Kidney (tissue), 14 donors: Measurements from ENCODE around the gene XCL2. TPM values are rescaled to one million over a fixed set of nuclear protein-coding genes. Genes with fewer than 3 reads are reported as not detected.

ENCODE experiments used
- DNase-seq, 5 donors: peaks; one replicate each; pipeline ENCODE4 v3.0.0-alpha.2; 2013 to 2020
- FAIRE-seq: peaks from 2 replicates; lab custom pipeline; 2012; peaks lifted over from hg19 to GRCh38; lab: Jason Lieb, UNC
- H3K27ac ChIP-seq, 2 donors: one replicate each; pipeline ENCODE4 v1.7.0; 2013; ENCODE audit warnings: low read depth in 2 of 2, low read length in 2 of 2, inconsistent platforms in 1 of 2
- H3K27me3 ChIP-seq: one replicate; pipeline ENCODE4 v1.7.1; 2013; ENCODE audit warnings: low read length, inconsistent platforms; ENCODE audit not compliant: control insufficient read depth, insufficient read depth
- H3K36me3 ChIP-seq, 3 donors: one replicate each; pipeline versions ENCODE4 v1.7.0 to v1.7.1; 2013; ENCODE audit warnings: low read length in 3 of 3, control low read depth in 1 of 3, inconsistent platforms in 1 of 3; ENCODE audit not compliant: insufficient read depth in 3 of 3, control insufficient read depth in 2 of 3
- H3K4me1 ChIP-seq, 3 donors: one replicate each; pipeline versions ENCODE4 v1.7.0 to v1.7.1; 2013; ENCODE audit warnings: low read length in 3 of 3, inconsistent platforms in 1 of 3, low read depth in 1 of 3; ENCODE audit not compliant: control insufficient read depth in 2 of 3, insufficient read depth in 2 of 3
- H3K4me3 ChIP-seq, 3 donors: one replicate each; pipeline versions ENCODE4 v1.7.0 to v1.8.1; 2013; ENCODE audit warnings: low read length in 3 of 3, control low read depth in 1 of 3, inconsistent platforms in 1 of 3
- H3K9ac ChIP-seq, 3 donors: one replicate each; pipeline versions ENCODE4 v1.7.0 to v1.7.1; 2013; ENCODE audit warnings: low read length in 3 of 3, control low read depth in 1 of 3, inconsistent platforms in 1 of 3
- H3K9me3 ChIP-seq, 3 donors: one replicate each; pipeline versions ENCODE4 v1.7.0 to v1.7.1; 2013; ENCODE audit warnings: low read length in 3 of 3, control low read depth in 1 of 3, inconsistent platforms in 1 of 3; ENCODE audit not compliant: control insufficient read depth in 2 of 3, insufficient read depth in 1 of 3
- intact Hi-C: fragments of 100-400 bp; cut with DNase I; formaldehyde crosslinking; loops from one replicate; pipeline ENCODE4 v1.11.1; 2022
- polyA plus RNA-seq: library from polyadenylated mRNA; stranded (reverse); fragments of 350-450 nt; fragmentation: Illumina TruSeq; extraction: RNeasy Lipid Tissue Mini Kit (QIAGEN cat#74804); gene quantifications from one replicate; pipeline ENCODE4 v1.2.3, GENCODE V29; 2014; ENCODE audit warnings: low read depth, low replicate concordance; ENCODE audit not compliant: insufficient read depth
- total RNA-seq: library from RNA; stranded (reverse); fragmentation: NEBNext Ultra II Directional; extraction: Animal tissue kit (Norgen Biotek cat#: 25700); gene quantifications from one replicate; pipeline ENCODE4 v1.2.1, GENCODE V29; 2021
- TF ChIP-seq, protein P1 (sequence below): IDR thresholded peaks from 3 replicates; pipeline ENCODE4 v1.5.1; 2012; ENCODE audit warnings: mild to moderate bottlenecking, moderate library complexity, borderline replicate concordance; ENCODE audit not compliant: insufficient read depth; ENCODE audit errors: extremely low read depth
- donor health status: control.
- donor health status: control.
- donor health status: control.
- donor health status: control.
- donor health status: control.
- donor health status: DM: yes; HTN: yes; CAD: no.
- donor health status: Normal renal cell carcinoma (clear cell type).

The XCL2 gene
- total and polyA plus RNA-seq, 2 donors from 2014 or later: 1.6 TPM; not detected in 1

DNA sequence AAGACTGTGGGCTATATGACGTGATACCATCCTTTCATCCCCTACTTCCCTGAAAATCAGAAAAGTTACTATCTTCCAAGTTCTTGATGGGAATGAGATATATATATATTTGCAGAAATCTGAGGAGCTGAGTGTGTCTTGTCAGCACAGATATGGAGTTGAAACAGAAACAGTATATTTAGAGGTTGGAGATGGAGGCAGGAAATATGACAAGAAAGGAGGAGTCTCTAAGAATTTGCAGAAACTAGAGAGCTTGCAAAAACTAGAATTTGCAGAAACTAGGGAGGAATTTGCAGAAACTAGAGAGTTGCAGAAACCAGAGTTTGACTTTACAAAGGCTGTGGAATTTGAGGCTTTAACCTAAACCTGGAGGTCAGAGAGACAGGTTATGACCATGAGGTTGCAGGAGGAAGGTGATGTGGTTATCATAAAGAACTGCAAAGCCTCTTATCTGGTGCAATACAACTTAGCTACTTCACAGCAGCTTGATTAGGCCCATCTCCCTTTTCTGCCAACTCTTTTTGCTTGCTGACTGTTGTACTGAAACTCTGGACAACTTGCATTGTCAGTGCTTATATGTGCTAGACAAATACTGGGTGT, 22.3 kb downstream of the XCL2 start:
- intact Hi-C loops: no loop called here
- DNase-seq (no peak), FAIRE-seq (no peak)
- Histone ChIP-seq H3K4me1 (no peaks in the 10 kb centered on the region), H3K36me3 (no peaks in the 10 kb centered on the region), H3K9me3 (no peaks in the 10 kb centered on the region), H3K9ac (no peak overlapping the region), H3K27me3 (no peaks in the 10 kb centered on the region), H3K4me3 (no peak overlapping the region), H3K27ac (no peak overlapping the region)
- TF ChIP-seq, protein P1, sequence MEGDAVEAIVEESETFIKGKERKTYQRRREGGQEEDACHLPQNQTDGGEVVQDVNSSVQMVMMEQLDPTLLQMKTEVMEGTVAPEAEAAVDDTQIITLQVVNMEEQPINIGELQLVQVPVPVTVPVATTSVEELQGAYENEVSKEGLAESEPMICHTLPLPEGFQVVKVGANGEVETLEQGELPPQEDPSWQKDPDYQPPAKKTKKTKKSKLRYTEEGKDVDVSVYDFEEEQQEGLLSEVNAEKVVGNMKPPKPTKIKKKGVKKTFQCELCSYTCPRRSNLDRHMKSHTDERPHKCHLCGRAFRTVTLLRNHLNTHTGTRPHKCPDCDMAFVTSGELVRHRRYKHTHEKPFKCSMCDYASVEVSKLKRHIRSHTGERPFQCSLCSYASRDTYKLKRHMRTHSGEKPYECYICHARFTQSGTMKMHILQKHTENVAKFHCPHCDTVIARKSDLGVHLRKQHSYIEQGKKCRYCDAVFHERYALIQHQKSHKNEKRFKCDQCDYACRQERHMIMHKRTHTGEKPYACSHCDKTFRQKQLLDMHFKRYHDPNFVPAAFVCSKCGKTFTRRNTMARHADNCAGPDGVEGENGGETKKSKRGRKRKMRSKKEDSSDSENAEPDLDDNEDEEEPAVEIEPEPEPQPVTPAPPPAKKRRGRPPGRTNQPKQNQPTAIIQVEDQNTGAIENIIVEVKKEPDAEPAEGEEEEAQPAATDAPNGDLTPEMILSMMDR: no peak

DNA sequence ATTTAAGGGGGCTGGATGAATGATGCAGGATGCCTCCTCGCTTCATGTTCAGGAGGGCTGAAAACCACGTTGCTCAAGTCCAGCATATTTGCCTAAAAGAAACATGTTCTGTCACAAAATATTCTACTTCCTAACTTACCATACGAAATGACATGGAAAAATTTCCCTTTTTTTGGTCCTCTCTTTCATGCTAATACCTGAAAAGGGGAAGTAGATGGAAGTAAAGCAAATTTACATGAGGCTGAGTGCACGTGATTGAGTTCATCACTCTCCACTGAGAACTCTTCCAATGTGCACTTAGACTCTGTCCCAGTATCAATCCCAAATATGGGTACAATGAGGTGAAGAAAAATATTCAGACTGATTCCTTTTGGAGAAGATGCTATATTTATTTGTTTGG, 23.0 kb downstream of the XCL2 start:
- DNase-seq (no peak), FAIRE-seq (no peak)
- intact Hi-C loops: no loop called here
- Histone ChIP-seq H3K9ac (no peak overlapping the region), H3K9me3 (no peaks in the 10 kb centered on the region), H3K4me1 (no peaks in the 10 kb centered on the region), H3K27ac (no peak overlapping the region), H3K27me3 (no peaks in the 10 kb centered on the region), H3K4me3 (no peak overlapping the region), H3K36me3 (no peaks in the 10 kb centered on the region)
- TF ChIP-seq, protein P1: no peak

DNA sequence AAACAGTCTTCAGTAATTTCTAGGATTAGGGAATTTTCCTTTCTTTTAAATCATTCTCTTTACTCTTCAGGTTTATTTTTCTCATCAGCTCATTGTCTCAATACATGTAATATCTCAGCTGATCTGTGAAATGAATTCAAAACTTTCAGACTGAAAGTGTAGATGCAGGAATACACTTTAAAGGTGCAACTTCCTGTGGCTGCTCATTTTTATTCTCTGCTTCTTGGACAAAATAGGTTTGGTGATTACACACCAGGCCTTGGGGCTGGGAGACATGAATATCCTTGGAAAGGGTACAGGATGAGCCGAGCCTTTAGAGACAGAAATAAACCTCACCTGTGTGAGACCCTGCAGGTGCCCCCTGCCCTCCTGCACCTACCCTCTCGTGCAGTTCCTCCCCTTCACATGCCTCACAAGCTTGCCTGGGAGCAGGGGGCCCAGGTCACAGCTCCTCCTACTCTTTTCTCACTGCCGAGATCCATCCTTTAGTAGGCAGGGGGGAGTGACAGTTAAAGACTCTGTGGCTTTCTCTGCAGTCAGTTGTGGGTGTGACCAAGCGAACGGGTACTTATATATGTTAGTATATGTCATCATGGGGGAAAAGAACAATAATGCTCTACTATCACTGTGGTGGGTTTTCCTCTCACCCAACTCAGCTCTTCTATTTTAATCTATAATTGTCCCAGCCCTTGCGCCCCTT, 23.6 kb downstream of the XCL2 start:
- Histone ChIP-seq H3K4me1 (no peaks in the 10 kb centered on the region), H3K36me3 (no peaks in the 10 kb centered on the region), H3K4me3 (no peak overlapping the region), H3K9ac (no peak overlapping the region), H3K9me3 (no peaks in the 10 kb centered on the region), H3K27ac (no peak overlapping the region), H3K27me3 (no peaks in the 10 kb centered on the region)
- DNase-seq (no peak), FAIRE-seq (no peak)
- TF ChIP-seq, protein P1: no peak
- intact Hi-C loops: no loop called here

DNA sequence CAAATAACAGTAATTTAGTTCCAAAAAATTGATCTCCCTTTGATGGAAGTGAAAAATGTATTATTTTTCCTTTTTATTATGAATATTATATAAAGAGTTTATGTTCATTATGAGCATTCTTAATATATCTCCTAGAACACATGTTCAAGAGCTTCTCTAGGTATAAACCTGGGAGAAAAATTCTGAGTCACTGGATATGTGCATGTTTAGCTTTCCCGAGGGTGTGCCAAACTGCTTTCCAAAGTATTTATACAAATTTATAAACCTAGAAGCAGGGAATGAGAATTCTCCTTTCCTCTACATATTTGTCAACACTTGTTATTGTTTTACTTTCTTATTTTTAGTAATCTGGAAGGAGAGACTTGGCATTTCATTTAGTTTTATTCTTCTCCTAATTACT, 25.0 kb downstream of the XCL2 start:
- DNase-seq (no peak), FAIRE-seq (no peak)
- no peaks in the 10 kb centered on the region for H3K4me1 ChIP-seq
- TF ChIP-seq, protein P1: no peak
- intact Hi-C loops: no loop called here
- no peak overlapping the region for H3K4me3 ChIP-seq
- H3K36me3 ChIP-seq: no peaks in the 10 kb centered on the region
- no peaks in the 10 kb centered on the region for H3K27me3 ChIP-seq
- H3K9ac ChIP-seq: no peak overlapping the region
- H3K27ac ChIP-seq: no peak overlapping the region
- no peaks in the 10 kb centered on the region for H3K9me3 ChIP-seq
